GM19035 (cell line): ENCODE data around the gene RAC2.
"Not testable (repeated sequence)": the region's sequence is repeated elsewhere in the genome, so short reads cannot be mapped to it uniquely, and the experiment has no call there.

Experiments used
- ATAC-seq: cut with Tn5 transposase; IDR thresholded peaks from one replicate; pipeline ENCODE4 v1.9.1; 2021; ENCODE audit not compliant: unreplicated experiment

The RAC2 gene

GRCh38 chr22:37206841-37207821 is 36.9 kb downstream of the RAC2 start:
- no peak for ATAC-seq

- ATAC-seq, result no peak
These were observed 37.8 kb downstream of the RAC2 start for GRCh38 chr22:37206118-37206840.

GRCh38 chr22:37205046-37205445 is 39.0 kb downstream of the RAC2 start:
- ATAC-seq, result no peak

GRCh38 chr22:37204045-37204655 is 39.9 kb downstream of the RAC2 start:
- ATAC-seq, result no peak

GRCh38 chr22:37203354-37204044 is 40.6 kb downstream of the RAC2 start:
- no peak for ATAC-seq

GRCh38 chr22:37202716-37203115 is 41.4 kb downstream of the RAC2 start:
- no peak for ATAC-seq

GRCh38 chr22:37202001-37202555 is 42.0 kb downstream of the RAC2 start:
- ATAC-seq, result no peak

- ATAC-seq, result not testable (repeated sequence)
These were observed 42.6 kb downstream of the RAC2 start for GRCh38 chr22:37201443-37201820.

- no peak for ATAC-seq
These were observed 44.3 kb downstream of the RAC2 start for GRCh38 chr22:37199760-37200108.

GRCh38 chr22:37199103-37199759 is 44.8 kb downstream of the RAC2 start:
- ATAC-seq, result peak; percentile 96

GRCh38 chr22:37198258-37199102 is 45.6 kb downstream of the RAC2 start:
- peak; percentile 1 for ATAC-seq

GRCh38 chr22:37197451-37198257 is 46.4 kb downstream of the RAC2 start:
- no peak for ATAC-seq

- ATAC-seq, result no peak
These were observed 47.3 kb downstream of the RAC2 start for GRCh38 chr22:37196539-37197450.

GRCh38 chr22:37195921-37196320 is 48.1 kb downstream of the RAC2 start:
- no peak for ATAC-seq

- no peak for ATAC-seq
These were observed 49.3 kb downstream of the RAC2 start for GRCh38 chr22:37194750-37195149.

- no peak for ATAC-seq
These were observed 50.4 kb downstream of the RAC2 start for GRCh38 chr22:37193629-37194191.

- no peak for ATAC-seq
These were observed 51.3 kb downstream of the RAC2 start for GRCh38 chr22:37192741-37193140.
